Small intestine (tissue), 7 donors: Measurements from ENCODE around the gene PRKN. TPM values are rescaled to one million over a fixed set of nuclear protein-coding genes. Genes with fewer than 3 reads are reported as not detected.

Experiments
- DNase-seq, 2 donors: peaks; one replicate each; pipeline versions ENCODE4 v3.0.0 to v3.0.0-alpha.2; 2013
- FAIRE-seq: peaks from 2 replicates; lab custom pipeline; 2012; peaks lifted over from hg19 to GRCh38; lab: Jason Lieb, UNC
- H3K27ac ChIP-seq, 3 donors: one replicate each; pipeline ENCODE4 v1.5.1; 2013; ENCODE audit warnings: low read length in 2 of 3, mild to moderate bottlenecking in 2 of 3, control low read depth in 1 of 3, inconsistent platforms in 1 of 3, low read depth in 1 of 3, moderate library complexity in 1 of 3
- H3K27me3 ChIP-seq, 3 donors: one replicate each; pipeline ENCODE4 v1.6.1; 2013; ENCODE audit warnings: low read length in 3 of 3, inconsistent platforms in 1 of 3; ENCODE audit not compliant: control insufficient read depth in 3 of 3, insufficient read depth in 3 of 3
- H3K36me3 ChIP-seq, 3 donors: one replicate each; pipeline ENCODE4 v1.6.1; 2013; ENCODE audit warnings: low read length in 3 of 3, inconsistent platforms in 1 of 3, low read depth in 1 of 3, mild to moderate bottlenecking in 1 of 3, moderate library complexity in 1 of 3; ENCODE audit not compliant: control insufficient read depth in 3 of 3, insufficient read depth in 2 of 3
- H3K4me1 ChIP-seq, 3 donors: one replicate each; pipeline ENCODE4 v1.6.1; 2013; ENCODE audit warnings: low read length in 2 of 3, inconsistent platforms in 1 of 3, low read depth in 1 of 3, mild to moderate bottlenecking in 1 of 3, moderate library complexity in 1 of 3; ENCODE audit not compliant: control insufficient read depth in 3 of 3, insufficient read depth in 2 of 3
- H3K4me3 ChIP-seq, 3 donors: one replicate each; pipeline ENCODE4 v1.5.1; 2013; ENCODE audit warnings: low read length in 3 of 3, control low read depth in 1 of 3, inconsistent platforms in 1 of 3, low read depth in 1 of 3, mild to moderate bottlenecking in 1 of 3, moderate library complexity in 1 of 3
- H3K9me3 ChIP-seq, 2 donors: one replicate each; pipeline ENCODE4 v1.6.1; 2013; ENCODE audit warnings: low read depth in 1 of 2, low read length in 1 of 2; ENCODE audit not compliant: control insufficient read depth in 2 of 2, insufficient read depth in 1 of 2
- WGBS, 3 donors: extraction: QIAGEN DNeasy Blood & Tissue Kit; methylation state at CpG; one replicate each; pipeline ENCODE4 v1.1.7; 2013; 5-methylcytosine and 5-hydroxymethylcytosine counted together
- polyA plus RNA-seq, 4 donors: library from polyadenylated mRNA; stranded (reverse) in 3 of 4; unstranded in 1 of 4; fragments of 200-250 nt in 3 of 4; fragments of 120-200 nt in 1 of 4; gene quantifications; one replicate each; pipeline versions ENCODE4 v1.2.1 to v1.2.3, GENCODE V29; 2013
- donor health status: healthy with polysubstance abuse.
- donor health status: control.
- donor health status: control.
- donor health status: Bipolar disorder and iron deficiency.
- donor health status: healthy.

The PRKN gene
- polyA plus RNA-seq, 4 donors: 0.27 to 2.3 (median 1.0) TPM

DNA sequence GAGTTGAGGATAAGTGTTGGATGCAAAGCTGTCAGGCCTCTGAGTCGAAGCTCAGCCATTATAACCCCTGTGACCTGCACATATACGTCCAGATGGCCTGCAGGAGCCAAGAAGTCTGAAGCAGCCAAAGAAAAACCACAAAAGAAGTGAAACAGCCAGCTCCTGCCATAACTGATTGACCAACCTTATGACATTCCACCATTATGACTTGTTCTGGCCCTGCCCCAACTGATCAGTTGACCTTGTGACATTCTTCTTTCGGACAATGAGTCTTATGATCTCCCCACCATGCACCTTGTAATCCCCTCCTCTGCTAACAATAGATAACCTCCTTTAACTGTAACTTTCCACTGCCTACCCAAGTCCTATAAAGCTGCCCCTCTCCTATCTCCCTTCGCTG lies 1320.0 kb downstream of the PRKN start:
- Histone ChIP-seq H3K27me3 (no peaks in the 10 kb centered on the region), H3K9me3 (peaks cover 0 to 13% of the 10 kb centered on the region in 2 donors), H3K27ac (no peak overlapping the region), H3K4me1 (no peaks in the 10 kb centered on the region), H3K4me3 (no peak overlapping the region), H3K36me3 (no peaks in the 10 kb centered on the region)
- no peak for DNase-seq
- no peak for FAIRE-seq
- WGBS, 3 donors: 67 to 71% (median 70%) methylated on average over 4 of the region's 4 CpGs

DNA sequence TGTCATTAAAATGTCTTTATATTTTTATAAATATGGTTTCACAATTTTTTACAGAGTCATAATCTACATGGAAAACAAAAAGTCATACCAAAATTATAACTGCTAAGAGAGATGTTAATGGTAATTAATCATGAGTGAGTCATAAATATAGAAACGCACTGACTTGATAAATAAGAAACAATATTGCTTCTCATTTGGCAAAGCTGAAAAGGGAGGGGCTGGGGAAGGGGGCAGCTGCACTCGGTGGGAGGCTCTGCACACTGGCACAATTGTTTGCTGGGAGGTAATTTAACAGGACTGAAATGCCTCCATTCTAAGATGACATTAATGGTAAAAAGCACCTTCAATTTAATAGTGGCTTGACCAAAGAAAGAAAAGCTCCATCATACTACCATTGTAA lies 1320.5 kb downstream of the PRKN start:
- no peaks in the 10 kb centered on the region for H3K27me3 ChIP-seq
- no peak for FAIRE-seq
- DNase-seq: no peak
- no peaks in the 10 kb centered on the region for H3K4me1 ChIP-seq
- H3K36me3 ChIP-seq: no peaks in the 10 kb centered on the region
- H3K4me3 ChIP-seq: no peak overlapping the region
- H3K27ac ChIP-seq: no peak overlapping the region
- peaks cover 0 to 13% of the 10 kb centered on the region in 2 donors for H3K9me3 ChIP-seq
- 28 to 47% (median 31%) methylated on average over 2 of the region's 2 CpGs for WGBS, 3 donors

DNA sequence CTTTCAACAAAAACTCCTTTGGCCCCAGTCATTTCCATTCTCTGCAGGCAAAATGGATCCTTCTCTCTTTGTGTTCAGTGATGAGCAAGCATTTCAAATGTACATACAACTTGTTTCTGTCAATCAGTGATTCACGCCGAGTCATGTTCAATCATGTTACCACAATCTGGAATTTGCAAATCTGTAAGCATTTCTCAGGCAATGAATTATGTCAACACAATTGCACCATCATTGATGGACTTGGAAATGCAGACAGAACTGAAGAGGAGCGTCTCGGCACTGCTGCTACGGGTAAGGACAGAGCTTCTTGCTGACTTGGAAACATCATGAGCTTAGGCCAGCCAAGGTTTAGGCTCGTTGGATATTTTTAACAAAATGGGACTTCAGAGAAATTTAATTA lies 1320.9 kb downstream of the PRKN start:
- no peak overlapping the region for H3K4me3 ChIP-seq
- no peak for DNase-seq
- no peaks in the 10 kb centered on the region for H3K27me3 ChIP-seq
- no peaks in the 10 kb centered on the region for H3K4me1 ChIP-seq
- no peak for FAIRE-seq
- peaks cover 0 to 12% of the 10 kb centered on the region in 2 donors for H3K9me3 ChIP-seq
- no peak overlapping the region for H3K27ac ChIP-seq
- H3K36me3 ChIP-seq: no peaks in the 10 kb centered on the region
- 77 to 90% (median 83%) methylated on average over 6 of the region's 6 CpGs for WGBS, 3 donors

DNA sequence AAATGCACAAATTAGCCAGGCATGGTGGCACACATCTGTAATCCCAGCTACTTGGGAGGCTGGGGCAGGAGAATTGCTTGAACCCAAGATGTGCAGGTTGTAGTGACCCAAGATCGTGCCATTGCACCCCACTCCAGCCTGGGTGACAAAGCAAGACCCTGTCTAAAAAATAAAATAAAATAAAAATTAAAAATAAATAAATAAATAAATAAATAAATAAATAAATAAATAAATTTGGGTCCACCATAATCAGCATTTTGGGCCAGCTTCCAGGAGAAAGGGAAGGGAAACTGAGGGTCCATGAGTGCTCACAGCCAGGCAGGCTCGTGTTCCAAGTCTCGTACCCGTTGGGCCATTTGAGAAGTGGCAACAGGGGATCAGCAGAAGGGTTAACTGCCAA lies 1322.1 kb downstream of the PRKN start:
- Histone ChIP-seq H3K4me1 (no peaks in the 10 kb centered on the region), H3K4me3 (no peak overlapping the region), H3K36me3 (no peaks in the 10 kb centered on the region), H3K27ac (no peak overlapping the region), H3K9me3 (peaks cover 0 to 11% of the 10 kb centered on the region in 2 donors), H3K27me3 (no peaks in the 10 kb centered on the region)
- WGBS, 3 donors: 84 to 94% (median 92%) methylated on average over 4 of the region's 4 CpGs
- FAIRE-seq (no peak), DNase-seq (no peak)

DNA sequence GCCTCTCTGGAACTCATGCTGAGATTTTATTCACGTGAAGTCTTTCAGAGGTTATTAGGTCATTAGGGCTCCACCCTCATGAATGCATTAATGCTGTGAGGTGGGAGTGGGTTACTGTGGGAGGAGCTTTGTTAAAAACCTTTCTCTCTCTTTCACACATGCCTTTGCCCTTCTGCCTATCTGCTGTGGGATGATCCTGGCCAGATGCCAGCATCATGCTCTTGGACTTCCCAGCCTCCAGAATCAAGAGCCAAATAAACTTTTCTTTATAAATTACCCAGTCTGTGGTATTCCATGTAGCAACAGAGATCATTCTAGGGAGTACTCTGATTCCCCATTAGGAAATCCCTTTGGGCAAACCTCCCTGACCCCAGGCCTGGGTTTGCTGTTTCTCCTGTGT lies 1323.8 kb downstream of the PRKN start:
- 74 to 77% (median 77%) methylated on average over 1 of the region's 1 CpG for WGBS, 3 donors
- DNase-seq (no peak), FAIRE-seq (no peak)
- Histone ChIP-seq H3K27me3 (no peaks in the 10 kb centered on the region), H3K4me3 (no peak overlapping the region), H3K4me1 (no peaks in the 10 kb centered on the region), H3K9me3 (peaks cover 0 to 19% of the 10 kb centered on the region in 2 donors), H3K27ac (no peak overlapping the region), H3K36me3 (no peaks in the 10 kb centered on the region)

DNA sequence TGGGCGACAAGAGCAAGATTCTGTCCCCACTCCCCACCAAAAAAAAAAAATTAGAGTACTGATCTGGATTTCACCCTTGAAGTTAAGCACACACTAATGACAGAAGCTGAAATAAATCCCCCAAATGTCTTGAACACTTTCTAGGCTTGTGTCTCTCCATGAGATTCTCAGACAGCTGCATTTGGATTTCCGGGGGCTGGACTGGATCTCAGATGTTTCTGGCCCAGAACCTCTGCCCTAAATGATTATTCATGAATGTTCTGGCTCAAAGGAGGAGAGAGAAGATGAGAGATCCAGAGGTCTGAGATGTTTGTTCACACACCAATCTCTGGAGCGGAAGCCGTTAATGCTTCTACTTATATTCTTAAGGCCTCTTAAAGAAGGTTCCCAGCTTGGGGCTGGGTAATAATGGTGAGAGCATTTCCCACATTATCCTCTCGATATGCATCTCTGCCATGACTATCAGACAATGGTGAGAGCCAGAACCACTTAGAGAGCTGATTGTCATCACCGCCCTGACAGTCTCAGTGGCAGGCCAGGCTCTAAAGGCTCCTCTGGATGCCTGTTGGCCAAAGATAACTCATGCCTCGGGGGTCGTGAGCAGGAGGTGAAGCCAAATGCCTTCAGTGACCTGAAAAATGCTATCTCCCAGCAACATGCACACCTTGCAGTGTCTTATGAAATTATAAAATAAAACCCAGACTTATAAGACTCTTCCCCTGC lies 1325.8 kb downstream of the PRKN start:
- Histone ChIP-seq H3K4me1 (no peaks in the 10 kb centered on the region), H3K9me3 (peaks cover 0 to 22% of the 10 kb centered on the region in 2 donors), H3K27ac (no peak overlapping the region), H3K36me3 (no peaks in the 10 kb centered on the region), H3K27me3 (no peaks in the 10 kb centered on the region), H3K4me3 (no peak overlapping the region)
- FAIRE-seq: no peak
- 76 to 88% (median 80%) methylated on average over 8 of the region's 8 CpGs for WGBS, 3 donors
- no peak for DNase-seq

DNA sequence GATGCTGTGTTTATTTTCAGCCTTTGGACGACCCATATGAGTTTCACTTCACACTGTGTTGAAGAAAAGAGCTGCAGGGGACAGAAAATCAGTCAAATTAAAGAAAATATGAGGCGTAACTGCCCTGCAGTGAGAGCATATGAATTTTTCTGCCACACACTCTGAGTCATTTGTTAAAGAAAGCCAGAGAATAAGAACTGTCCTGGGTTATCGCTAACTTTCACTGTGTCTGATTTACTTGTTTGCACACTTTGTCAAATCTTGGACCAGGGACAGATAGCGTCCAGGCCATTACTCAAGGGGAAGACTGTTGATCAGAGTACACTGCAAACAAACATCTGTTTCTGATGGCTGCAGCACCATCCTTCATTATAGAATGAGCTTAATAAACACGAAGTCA lies 1326.9 kb downstream of the PRKN start:
- FAIRE-seq (no peak), DNase-seq (no peak)
- Histone ChIP-seq H3K9me3 (peaks cover 0 to 22% of the 10 kb centered on the region in 2 donors), H3K36me3 (no peaks in the 10 kb centered on the region), H3K27ac (no peak overlapping the region), H3K4me3 (no peak overlapping the region), H3K27me3 (no peaks in the 10 kb centered on the region), H3K4me1 (no peaks in the 10 kb centered on the region)
- WGBS, 3 donors: 58 to 77% (median 65%) methylated on average over 5 of the region's 5 CpGs

DNA sequence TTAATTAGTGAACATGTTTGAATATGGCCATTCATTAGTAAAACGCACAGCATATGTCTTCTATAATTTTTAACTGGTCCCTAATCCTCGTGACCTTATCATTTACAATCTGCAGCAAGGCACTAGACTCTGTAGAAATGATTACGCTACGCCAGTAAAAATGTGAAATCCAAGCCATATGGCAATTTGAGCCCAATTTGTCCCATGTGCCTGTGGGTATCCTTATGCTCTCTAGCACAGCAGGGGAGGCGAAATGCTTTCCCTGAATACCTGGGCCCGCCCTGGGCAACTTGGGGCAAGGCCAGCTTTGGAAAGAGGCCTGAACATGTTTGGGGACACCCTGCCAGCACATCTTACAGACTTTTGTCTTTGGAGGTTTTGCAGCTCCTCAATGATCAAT lies 1331.0 kb downstream of the PRKN start:
- DNase-seq (no peak), FAIRE-seq (no peak)
- Histone ChIP-seq H3K36me3 (no peaks in the 10 kb centered on the region), H3K27ac (no peak overlapping the region), H3K4me1 (no peaks in the 10 kb centered on the region), H3K9me3 (peaks cover 0 to 11% of the 10 kb centered on the region in 2 donors), H3K4me3 (no peak overlapping the region), H3K27me3 (no peaks in the 10 kb centered on the region)
- 86 to 88% (median 88%) methylated on average over 6 of the region's 6 CpGs for WGBS, 3 donors
